ENCODE results near the gene IVD.
"Not testable (repeated sequence)": the region's sequence is repeated elsewhere in the genome, so short reads cannot be mapped to it uniquely, and the experiment has no call there.

IVD gene

DNA sequence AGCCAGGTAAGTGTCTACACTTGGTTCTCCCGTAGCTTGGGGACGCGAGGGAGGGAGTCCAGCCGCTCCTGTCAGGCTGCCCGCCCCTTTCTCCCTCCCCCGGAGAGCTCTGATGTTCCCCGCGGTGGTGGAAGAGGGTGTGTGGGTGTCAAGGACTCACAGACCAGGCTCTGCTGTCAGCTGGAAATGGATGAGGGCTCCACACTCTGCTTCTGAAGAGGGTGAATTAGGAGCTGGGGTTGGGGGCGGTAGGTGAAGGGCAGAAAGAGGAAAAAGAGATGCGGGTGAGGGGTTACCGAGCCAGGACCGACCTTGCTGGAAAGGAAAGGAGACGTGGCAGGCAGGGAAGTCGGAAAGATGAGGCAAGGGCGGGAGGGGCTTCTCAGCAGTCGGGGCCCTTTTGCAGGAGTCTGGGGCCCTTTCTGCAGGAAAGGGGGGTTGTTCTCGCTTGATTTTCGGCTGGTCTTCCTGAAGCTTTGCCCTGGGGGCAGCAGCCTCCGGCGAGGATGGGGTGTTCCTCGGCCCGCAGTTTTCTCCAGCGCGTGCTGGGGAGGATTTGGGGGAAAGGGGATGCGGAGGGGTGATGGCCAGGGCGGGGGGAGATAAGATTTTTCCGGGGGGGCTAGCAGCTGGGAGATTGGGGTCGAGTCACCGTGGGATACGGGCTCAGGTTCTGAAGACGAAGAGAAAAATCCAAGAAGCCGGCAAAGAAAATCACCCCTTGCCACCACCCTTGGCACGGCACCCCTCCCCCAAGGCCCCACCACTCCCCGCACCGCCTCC, 34.6 kb downstream of the IVD start:
- DNase-seq, result peak; percentile 41

DNA sequence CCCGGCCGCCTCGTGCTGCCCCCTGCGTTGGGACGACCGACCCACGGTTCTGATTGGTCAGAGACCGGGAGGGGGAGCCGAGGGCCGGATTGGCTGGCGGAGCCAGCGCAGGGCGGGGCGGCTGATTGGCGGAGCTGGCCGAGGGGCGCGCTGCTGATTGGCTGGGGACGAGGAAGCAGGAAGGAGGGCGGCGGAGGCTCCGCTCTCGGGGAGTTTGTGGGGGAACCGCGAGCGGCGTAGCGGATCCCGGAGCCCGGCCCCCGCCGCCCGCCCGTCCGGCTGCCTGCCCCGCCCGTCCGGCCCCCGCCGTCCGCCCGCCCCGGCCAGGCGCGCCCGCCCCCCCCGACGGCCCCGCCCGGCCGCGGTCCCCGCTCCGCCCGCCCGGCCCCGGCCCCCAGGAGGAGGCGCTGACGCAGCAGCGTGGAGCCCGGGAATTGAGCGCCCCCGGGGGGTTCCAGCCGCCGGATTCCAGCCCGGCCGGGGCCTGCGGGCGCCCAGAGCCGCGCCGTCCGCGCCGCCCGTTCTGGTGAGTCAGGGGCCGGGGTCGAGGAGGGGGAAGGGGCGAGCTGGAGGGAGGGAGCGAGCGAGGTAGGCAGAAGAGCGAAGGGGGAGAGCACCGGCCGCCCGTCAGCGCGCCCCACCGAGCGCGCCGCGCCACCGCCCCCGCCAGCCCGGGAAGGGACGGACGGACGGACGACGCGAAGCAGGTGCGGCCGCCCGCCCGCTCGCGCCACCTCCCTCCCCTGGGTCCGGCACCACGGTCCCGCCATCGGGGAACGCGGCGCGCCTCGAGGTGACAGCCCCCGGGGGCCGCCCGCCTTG, 35.4 kb downstream of the IVD start, which contains the start of gene BAHD1:
Gene BAHD1, plus strand, starts transcription at position 211 of the 822 bp plus-strand sequence. CDS start 17,512 bp downstream, outside the sequence.
- DNase-seq, result peak; percentile 71

DNA sequence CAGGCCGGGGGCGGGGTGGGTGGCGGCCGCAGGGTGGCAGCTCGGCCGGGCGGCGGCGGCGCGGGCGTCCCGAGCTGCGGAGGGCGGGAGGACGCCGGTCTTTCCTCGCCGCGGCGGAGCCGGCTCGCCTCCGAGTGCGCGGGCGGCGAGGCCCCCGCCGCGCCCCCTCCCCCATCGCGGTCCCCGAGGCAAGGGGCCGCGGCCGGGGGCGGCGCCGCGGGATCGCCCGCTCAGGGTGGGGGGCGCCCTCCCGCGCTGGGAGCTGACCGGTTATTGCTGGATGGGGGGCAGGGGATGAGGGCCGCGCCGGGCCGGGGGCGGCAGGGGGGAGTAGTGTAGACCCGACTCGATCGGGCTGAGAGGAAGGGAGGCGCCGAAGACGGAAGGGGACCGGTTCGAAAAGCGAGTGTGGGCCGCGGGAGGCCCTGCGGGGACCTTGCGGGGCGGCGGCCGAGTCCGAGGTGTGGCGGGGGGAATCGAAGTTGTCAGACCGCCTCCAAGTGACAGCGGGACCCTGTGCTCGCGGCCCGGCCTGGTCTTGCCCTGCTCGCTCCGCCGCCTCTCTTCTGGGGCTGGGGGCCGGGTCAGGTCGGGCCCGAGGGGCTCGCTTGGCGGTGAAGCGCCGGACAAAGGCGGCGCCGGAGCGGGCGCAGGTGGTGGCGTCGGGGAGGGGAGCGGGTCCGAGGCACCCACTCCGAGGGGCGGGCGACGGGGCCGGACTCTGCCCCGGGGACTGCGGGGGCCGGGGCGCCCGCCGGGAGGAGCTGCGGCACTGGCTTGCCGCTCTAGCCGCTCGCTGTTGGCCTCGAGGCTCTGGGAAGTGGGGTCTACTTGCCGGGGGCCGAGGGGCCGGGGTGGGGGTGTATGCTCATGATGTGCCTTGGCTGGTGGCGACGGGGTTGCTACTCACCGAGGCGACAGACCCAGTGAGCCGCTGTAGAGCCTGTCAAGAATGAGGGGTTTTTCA, 36.3 kb downstream of the IVD start:
- DNase-seq, result no peak

DNA sequence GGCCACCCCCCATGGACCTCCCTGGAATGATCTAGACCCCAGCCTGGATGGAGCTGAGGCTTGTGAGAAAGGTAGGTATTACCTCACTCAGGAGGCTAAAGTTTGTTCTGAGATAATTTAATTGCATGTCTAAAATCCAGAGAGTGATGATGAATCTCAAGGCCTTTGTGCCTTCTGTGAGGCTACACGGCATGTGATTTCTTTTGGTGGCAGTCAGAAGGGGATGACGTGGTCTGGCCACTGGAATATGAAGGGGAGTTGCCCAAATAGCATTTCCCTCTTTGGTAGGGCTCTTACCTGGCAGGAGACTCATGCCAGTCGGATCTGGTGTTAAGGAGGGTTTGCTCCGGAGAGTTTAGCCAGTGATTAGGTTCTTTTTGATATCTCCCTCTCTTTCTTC, 37.7 kb downstream of the IVD start:
- DNase-seq, result no peak

DNA sequence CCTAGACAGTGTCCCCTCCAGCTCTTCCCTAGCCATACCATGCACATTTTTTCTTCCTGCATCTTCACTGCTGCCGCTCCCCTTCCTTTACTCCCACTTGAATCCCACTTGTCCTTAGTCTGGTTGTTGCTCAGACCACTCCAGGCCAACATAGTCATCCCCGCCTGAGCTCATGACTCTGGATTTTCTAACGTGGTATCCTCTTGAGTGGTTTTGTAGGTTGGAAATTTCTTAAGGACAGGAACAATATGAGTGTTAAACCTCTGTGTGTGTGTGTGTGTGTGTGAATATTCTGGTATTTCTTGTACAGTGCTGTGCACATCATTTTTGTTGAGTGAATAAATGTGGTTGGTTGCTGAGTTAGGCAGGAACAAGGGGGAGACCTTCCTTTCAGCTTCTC, 38.3 kb downstream of the IVD start:
- peak; percentile 3 for DNase-seq

DNA sequence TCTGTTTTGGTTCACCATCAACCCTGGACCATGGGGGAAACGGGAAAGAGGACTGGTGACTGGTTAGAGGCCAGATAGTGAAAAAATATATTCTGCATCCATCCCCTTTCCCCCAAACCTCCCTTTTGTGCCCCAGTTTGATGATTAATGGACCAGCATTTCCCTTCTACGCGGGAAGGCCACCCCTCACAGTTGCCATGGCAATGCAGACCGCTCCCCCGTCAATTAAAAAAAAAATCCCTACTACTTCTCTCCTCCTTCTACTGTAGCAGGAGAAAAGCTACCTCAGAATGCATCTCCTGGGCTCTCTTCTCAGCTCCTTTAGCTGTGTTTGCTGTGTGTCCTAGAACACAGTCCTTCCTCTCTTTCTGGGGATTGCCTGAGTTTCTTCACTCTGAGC, 39.1 kb downstream of the IVD start:
- DNase-seq, result no peak

DNA sequence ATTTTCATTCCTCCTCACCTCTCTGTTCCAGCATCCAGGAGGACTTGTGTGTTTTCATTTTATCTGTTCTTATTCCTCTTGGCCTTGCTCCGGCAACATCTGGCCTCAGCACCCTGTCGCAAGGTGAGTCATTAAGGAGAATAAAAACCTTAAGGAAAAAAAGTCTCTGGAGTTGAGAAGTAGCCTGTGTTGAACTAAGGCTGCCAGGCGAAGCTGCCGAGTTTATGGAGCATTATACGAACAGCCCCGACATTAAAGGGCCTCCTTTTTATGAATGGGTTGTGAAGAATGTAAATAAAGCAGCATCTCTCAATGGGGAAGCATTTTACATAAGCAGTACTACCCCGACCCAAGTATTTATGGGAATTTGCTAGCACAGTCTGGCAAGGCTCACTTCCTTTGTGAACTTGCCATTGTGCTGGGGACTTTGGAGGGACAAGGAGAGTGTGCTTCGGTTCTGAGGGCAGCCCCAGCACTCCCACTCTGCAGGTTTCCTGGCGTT, 39.9 kb downstream of the IVD start:
- DNase-seq, result no peak

DNA sequence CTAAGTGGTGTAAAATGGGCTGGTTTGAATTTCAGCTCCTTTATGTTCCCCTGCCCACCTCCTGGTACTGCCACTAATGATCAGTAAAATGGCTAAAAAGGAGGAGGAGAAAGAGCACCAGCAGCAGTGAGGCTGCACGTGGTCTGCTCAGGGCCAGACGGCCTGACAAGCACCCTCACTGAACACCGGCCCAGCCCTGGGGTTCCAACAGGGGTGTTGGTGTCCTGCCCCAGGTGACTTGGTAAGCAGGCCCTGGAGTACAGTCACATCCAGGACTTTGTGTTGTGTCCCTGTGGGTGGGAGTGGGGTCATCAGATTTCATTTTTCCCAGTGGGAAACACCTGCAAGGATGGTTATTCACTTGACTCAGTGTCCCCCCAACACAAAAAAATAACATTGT, 40.5 kb downstream of the IVD start:
- DNase-seq, result no peak

DNA sequence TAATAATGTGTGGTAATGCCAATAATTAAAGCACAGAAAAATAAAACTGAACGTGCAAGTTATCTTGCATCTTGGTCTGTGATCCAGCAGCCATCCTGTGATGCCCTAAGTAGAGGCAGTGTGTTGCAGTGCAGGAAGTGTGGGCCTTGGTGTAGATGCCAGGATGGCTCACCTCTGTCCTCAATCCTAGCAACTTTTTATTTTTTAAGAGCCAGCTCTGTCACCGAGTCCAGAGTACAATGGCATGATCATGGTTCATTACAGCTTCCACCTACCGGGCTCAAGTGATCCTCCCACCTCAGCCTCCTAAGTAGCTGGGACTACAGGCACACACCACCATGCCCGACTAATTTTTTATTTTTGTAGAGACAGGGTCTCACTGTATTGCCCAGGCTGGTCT, 42.8 kb downstream of the IVD start:
- DNase-seq, result no peak

DNA sequence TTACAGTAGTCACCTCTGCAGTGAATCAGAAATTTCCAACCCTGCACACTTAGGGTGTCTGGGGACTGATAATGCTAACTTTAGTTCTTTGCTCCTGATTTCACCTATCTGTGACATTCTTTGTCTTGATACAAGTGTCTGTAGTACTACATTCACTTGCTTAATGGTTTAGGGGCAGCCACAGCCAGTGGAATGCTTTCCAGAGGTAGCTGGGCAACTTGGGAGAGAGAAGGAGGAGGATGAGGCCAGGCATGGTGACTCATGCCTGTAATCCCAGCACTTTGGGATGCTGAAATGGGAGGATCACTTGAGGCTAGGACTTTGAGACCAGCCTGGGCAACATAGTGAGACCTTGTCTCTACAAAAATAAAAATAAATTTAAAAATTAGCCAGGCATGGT, 43.7 kb downstream of the IVD start:
- no peak for DNase-seq

DNA sequence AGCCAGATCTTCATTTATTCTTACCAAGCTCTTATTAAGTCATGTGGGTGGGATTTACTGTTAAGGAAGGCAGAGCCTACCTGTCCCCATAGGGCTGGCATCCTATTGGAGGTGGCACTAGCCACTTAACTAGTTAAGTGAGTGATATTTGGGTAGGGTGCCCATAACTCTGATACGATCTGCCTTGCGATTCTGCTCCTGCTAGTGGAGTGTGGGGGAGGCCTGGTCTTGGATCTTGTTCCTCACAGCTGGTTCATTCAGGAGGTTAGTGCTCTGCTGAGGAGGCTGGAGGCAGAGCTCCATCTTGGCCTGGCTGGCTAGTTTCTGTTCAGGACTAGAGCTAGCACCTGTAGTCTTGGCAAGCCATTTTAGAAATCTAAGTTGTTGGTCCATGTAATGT, 44.5 kb downstream of the IVD start:
- DNase-seq, result no peak

DNA sequence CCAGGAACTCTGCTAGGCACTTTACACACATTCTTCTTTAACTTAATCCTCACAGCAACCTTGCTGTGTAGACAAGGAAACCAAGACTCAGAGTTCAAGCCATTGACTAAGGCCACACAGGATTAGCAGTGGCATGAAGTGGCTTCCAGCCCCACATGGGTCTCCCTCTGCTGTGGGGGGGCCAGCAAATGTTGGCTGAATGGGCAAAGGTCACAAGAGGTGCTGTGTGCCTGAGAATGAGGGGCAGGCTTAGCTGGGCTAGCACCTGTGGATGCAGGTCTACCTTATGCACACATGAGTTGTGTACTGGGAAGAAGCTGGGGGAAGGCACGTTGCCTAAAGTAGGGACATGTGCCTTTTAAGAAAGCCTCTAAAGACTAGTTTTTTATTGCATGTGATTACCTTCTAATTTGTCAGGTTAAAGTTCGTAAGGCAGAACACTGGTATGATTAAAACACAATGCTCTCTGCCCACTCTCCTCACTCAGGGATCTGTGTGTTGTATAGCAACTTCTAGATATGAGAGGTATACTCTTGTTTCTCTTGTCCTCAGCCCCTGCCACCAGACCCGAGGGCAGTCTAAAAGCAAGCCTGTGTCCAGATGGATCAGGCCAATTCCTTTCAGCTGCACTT, 46.0 kb downstream of the IVD start:
- DNase-seq, result no peak

DNA sequence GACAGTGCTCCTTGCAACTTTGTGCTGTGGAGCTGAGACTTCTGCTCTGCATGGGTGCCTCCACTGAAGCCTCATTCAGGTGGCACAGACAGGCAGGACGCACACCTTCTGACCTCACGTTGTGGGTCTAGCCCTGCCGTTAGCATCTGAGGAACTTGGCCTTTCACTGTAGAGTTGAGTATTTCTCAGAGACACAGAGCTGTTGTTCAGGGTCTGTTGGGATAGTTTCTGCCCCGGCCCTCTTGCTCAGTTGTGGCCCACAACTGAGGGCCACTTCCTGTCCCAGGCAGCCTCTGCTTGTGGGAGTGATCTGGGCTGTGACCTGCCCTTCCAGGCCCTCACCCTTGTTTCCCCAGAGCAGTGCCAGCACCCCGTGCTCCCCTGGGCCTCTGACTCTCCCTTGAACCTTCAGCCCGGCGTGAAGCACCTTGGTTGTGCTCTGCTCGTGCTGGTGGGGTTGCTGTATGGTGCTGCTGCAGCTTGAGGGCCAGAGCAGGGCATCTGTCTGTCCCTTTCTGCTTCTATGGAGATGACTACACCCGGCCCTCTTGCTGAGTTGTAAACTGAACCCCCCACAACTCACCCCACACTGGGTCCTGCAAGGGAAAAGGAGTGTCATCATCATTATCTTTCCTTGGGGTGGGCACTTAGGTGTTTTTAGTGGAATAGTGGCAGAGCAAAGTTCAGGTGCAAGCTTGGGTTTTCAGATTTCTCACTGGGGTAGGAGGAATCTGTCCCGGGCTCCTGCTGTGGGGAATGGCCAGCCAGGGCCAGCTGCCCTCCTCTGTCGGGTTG, 46.9 kb downstream of the IVD start:
- no peak for DNase-seq

DNA sequence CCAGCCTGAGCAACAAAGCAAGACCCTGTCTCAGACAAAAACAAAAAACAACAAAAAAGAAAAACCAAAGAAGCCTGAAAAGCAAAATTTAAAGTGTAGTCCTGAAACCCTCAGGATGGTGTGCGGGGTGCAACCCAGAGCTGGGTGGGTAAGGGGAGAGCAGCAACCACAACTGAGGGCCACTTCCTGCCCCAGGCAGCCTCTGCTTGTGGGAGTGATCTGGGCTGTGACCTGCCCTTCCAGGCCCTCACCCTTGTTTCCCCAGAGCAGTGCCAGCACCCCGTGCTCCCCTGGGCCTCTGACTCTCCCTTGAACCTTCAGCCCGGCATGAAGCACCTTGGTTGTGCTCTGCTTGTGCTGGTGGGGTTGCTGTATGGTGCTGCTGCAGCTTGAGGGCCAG, 48.3 kb downstream of the IVD start:
- not testable (repeated sequence) for DNase-seq

DNA sequence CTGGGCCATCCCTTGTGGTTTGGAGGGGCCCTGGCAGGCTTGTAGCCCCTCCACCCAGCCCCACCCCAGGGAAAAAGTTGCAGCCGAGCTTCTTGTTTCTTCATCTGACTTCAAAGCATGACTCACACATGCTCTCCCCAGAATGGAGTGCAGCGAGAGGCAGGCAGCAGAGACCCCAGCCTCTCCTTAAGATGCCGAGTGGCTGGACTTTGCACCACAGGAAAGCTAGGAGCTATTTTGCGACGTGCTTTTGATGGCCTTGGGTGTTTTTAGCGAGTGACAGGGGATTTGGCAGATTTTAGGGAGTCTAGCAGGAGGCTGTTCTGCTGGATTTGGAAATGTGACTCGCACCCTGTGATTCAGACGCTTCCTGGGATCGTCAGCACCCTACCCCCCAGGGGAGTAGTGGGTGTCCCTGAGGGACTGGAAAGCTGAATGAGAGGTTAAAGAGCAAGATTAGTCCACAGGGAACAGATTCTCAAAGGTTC, 49.4 kb downstream of the IVD start:
- no peak for DNase-seq

DNA sequence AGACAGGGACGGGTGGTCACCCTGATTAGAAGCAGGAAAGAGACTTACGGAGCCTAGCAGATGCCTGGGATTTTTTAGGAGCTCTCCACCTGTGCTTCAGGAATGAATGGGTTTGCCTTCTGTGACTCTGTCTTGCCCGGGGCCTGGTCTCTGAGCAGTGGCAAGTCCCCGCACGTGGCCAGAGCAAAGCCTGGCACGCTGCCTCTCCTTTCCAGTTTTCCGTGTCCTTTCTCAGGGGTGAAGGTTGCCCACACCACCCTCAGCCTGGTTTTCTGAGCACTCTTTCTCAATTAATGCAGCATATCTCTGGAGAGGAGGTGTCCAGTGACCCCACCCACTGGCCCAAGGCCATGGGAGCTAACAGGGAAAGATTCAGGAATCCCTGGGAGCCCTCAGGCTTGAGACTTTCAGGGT, 50.7 kb downstream of the IVD start:
- DNase-seq, result no peak

DNA sequence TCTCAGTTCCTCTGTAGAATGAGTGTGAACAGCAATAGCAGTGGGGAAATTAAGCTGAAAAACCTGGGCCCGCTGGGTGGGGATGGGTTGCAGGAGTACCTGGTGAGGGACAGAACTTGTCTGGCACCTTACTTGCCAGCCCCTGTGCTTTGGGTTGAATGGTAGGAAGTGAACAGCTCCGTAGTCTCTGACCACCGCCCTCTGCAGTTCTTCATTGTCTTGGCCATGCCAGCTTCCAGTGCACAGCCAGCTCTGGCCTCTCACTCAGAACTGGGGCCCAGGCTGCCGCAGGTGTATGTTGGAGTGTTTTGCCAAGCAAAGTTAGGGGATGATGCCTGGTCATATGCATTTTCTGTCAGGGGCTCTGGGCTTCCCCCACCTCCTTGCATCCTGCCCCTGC, 51.1 kb downstream of the IVD start:
- no peak for DNase-seq

DNA sequence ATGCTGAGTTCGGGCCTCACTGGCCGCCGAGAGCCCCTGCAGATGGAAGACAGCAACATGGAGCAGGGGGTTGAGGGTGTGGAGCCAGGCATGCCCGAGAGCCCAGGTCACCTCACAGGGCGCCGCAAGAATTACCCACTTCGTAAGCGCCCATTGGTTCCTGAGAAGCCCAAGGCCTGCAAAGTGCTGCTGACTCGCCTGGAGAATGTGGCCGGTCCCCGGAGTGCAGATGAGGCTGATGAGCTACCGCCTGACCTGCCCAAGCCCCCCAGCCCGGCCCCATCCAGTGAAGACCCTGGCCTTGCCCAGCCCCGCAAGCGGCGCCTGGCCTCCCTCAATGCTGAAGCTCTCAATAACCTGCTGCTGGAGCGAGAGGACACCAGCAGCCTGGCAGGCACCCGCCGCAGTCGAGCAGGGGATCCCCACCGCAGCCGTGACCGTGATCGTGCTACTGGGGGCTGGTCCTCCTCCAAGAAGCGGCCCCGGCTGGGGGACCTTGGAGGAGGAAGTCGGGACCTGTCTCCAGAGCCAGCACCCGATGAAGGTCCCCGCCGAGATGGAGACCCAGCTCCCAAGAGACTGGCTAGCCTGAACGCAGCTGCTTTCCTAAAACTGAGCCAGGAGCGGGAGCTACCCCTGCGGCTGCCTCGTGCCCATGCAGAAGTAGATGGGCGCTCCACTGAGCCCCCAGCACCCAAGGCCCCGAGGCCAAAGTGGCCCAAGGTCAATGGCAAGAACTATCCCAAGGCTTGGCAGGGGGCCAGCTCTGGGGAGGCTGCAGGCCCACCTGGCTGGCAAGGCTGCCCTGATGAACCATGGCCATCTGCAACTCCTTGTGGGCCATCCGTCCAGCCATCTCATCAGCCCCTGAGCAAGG, 53.1 kb downstream of the IVD start:
- no peak for DNase-seq

DNA sequence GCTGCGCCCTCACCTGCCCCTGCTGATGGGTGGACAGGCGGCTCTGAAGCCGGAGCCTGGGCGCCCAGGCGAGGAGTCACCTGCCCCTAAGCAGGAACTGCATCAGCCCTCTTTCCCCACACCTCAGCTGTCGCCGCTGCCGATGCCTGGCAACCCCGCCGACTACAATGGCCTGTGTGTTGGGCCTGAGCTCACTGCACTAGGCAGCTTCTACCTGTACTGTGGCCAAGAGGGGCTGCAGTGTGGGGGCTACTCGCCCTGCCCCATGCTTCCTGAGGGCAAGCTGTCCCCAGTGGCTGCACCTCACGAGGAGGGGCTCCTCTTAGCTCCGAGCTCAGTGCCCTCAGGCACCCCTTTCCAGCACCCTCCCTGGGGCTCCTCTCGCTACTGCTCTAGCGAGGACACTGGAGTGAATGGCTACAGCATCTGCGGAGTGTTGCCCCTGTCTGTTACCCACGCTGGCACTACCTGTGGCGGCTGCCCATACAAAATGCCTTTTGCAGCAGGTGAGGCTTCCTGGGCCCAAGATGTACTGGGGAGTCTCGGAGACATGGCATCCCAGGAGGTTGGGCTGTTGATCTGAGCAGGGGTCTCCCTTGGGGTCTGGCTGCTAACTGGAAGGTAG, 53.9 kb downstream of the IVD start:
- no peak for DNase-seq

DNA sequence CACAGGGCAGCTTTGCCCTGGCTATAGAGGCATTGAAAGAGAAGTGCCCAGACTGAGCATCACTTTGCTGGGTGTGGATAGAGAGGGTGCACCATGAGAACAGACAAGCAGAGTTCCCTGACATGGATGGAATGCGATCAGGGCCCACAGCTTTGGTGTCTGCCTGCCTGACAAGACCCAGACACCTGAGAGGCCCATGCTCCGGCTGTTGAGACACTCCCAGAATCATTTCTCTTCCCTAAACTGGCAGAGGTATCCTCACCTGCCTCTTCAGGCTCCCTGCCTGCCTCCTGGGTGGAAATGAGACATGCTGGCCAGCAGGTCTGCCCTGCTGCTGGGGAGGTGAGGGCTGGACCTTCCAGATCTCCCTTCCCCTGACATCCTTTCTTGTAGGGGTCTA, 54.8 kb downstream of the IVD start:
- no peak for DNase-seq
